Thoracic aorta (tissue), 2 donors: ENCODE results near the gene CAPN11. TPM values are rescaled to one million over a fixed set of nuclear protein-coding genes. Genes with fewer than 3 reads are reported as not detected.
A peak's percentile ranks its signal among the peaks of the same experiment; 100 is the strongest.

ENCODE experiments used
- ATAC-seq: fragments of 150-250 bp; one replicate; pipeline ENCODE4 v1.8.0; 2017; ENCODE audit warnings: low read depth; ENCODE audit not compliant: insufficient number of reproducible peaks, low FRiP score
- DNase-seq: peaks from one replicate; pipeline ENCODE4 v3.0.0-alpha.2; 2020; ENCODE audit warnings: low spot score
- H3K27ac ChIP-seq, 2 donors: fragments of 200-600 bp; sonication (generic); 1 replicate in 1 of 2; 2 replicates in 1 of 2; pipeline ENCODE4 v1.5.1; 2016; ENCODE audit warnings: mild to moderate bottlenecking in 2 of 2, moderate library complexity in 2 of 2
- H3K27me3 ChIP-seq: fragments of 200-600 bp; sonication (generic); replicated peaks from 2 replicates; pipeline ENCODE4 v1.6.0; 2016; ENCODE audit warnings: mild to moderate bottlenecking; ENCODE audit not compliant: insufficient read depth
- H3K36me3 ChIP-seq: fragments of 200-600 bp; sonication (generic); one replicate; pipeline ENCODE4 v1.5.1; 2016
- H3K4me1 ChIP-seq, 2 donors: fragments of 200-600 bp; sonication (generic); 1 replicate in 1 of 2; 2 replicates in 1 of 2; pipeline versions ENCODE4 v1.5.1 to v1.6.0; 2016; ENCODE audit warnings: low read depth in 2 of 2, mild to moderate bottlenecking in 1 of 2; ENCODE audit not compliant: control insufficient read depth in 1 of 2
- H3K4me3 ChIP-seq: fragments of 200-600 bp; sonication (generic); 2 replicates; pipeline ENCODE4 v1.5.1; 2016; ENCODE audit warnings: mild to moderate bottlenecking
- H3K9me3 ChIP-seq: fragments of 200-600 bp; sonication (generic); 2 replicates; pipeline ENCODE4 v1.5.1; 2016
- CTCF ChIP-seq: fragments of 200-600 bp; sonication (generic); IDR thresholded peaks from one replicate; pipeline ENCODE4 v1.5.1; 2019; ENCODE audit warnings: antibody characterized with exemption
- total RNA-seq, 2 donors: library from RNA; depleted of rRNA; stranded (reverse); fragments of >200 nt; gene quantifications; one replicate each; pipeline versions ENCODE4 v1.1.0 to v1.2.3, GENCODE V29; 2016

The CAPN11 gene
- total RNA-seq, 2 donors from 2014 or later = not detected

GRCh38 chr6:44127186-44128019 is 31.2 kb upstream of the CAPN11 start, which contains the start of the genes MRPL14 and TMEM63B:
Gene MRPL14 (minus strand): TSS chr6:44127452. CDS start chr6:44116611, 10,841 bp downstream.
Gene TMEM63B (plus strand): TSS chr6:44127554. CDS start chr6:44134585, 7,031 bp downstream.
- H3K4me1 ChIP-seq = peaks cover 26 to 50% of the 10 kb centered on the region in 2 donors
- H3K27ac ChIP-seq = peak within 1 kb of the TSS; percentile 68 to 69
- DNase-seq = no peak
- ATAC-seq = peak; percentile 62
- H3K9me3 ChIP-seq = no peaks in the 10 kb centered on the region
- peak within 1 kb of the TSS; percentile 91 for H3K4me3 ChIP-seq
- no peaks in the 10 kb centered on the region for H3K36me3 ChIP-seq
- TF ChIP-seq CTCF = no peak
- no peaks in the 10 kb centered on the region for H3K27me3 ChIP-seq

- DNase-seq (no peak), ATAC-seq (peak; percentile 17)
- H3K4me3 ChIP-seq = peak overlapping the region; percentile 91
- H3K9me3 ChIP-seq = no peaks in the 10 kb centered on the region
- peaks cover 21 to 45% of the 10 kb centered on the region in 2 donors for H3K4me1 ChIP-seq
- peak overlapping the region in 1 of 2 donors; percentile 37 for H3K27ac ChIP-seq
- H3K36me3 ChIP-seq = no peaks in the 10 kb centered on the region
- TF ChIP-seq CTCF = peak; percentile 50
- H3K27me3 ChIP-seq = no peaks in the 10 kb centered on the region
These were observed 30.4 kb upstream of the CAPN11 start for GRCh38 chr6:44128020-44128917.

GRCh38 chr6:44129841-44130322 is 28.7 kb upstream of the CAPN11 start:
- Histone ChIP-seq H3K36me3 (peaks cover 1% of the 10 kb centered on the region), H3K27ac (no peak overlapping the region), H3K4me3 (no peak overlapping the region), H3K4me1 (peaks cover 16 to 37% of the 10 kb centered on the region in 2 donors), H3K9me3 (no peaks in the 10 kb centered on the region), H3K27me3 (no peaks in the 10 kb centered on the region)
- no peak for ATAC-seq
- DNase-seq = no peak
- no peak for TF ChIP-seq CTCF

- Histone ChIP-seq H3K4me3 (no peak overlapping the region), H3K9me3 (no peaks in the 10 kb centered on the region), H3K36me3 (peaks cover 5% of the 10 kb centered on the region), H3K27me3 (no peaks in the 10 kb centered on the region), H3K4me1 (peaks cover 5 to 20% of the 10 kb centered on the region in 2 donors), H3K27ac (no peak overlapping the region)
- ATAC-seq (no peak), DNase-seq (no peak)
- no peak for TF ChIP-seq CTCF
These were observed 26.7 kb upstream of the CAPN11 start for GRCh38 chr6:44131892-44132291.
